ENCODE measurements around the gene ZNF385D.
A peak's percentile ranks its signal among the peaks of the same experiment; 100 is the strongest.

ZNF385D gene

DNA sequence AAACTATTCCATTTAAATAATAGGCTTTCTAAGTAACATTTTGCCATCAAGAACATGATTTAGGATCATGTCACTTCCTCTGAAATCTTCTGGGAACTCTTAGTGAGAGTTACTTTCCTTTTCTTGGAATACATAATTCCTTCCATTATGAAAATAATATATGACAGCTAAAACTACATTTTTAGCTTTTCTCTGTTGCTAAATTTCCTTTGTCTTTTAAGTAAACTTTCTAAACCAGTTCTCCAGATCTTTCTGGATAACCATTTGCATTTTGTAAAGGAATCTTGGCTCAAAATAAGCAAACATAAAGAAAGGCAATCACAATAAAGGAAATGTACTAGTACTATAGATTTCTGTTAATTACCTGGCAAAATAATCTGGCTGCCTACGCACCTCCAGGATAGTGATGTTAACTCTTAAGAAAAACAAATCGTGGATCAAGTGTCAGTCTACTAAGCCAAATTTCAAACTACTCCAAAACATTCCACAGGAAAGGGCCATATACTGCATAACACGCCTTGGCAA, 165.7 kb downstream of the ZNF385D start:
- no peak for DNase-seq

DNA sequence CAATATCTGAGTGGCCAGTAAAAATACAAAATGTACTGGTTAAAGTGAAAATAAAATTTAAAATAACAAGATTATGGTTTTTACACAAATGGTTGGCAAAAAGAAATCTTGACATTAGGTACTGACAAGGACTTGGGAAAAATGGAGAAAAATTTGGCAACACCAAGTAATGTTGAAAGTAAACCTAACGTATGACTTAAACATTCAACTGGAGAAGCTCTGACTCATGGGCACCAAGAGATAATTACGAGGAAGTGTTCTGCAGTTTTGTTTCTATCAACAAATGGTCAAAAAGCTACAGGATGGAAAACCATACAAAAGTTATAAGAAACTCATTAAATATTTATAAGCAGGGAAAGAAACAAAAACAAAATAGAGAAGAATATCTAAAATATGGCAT, 177.7 kb downstream of the ZNF385D start:
- peak; percentile 56 for DNase-seq

DNA sequence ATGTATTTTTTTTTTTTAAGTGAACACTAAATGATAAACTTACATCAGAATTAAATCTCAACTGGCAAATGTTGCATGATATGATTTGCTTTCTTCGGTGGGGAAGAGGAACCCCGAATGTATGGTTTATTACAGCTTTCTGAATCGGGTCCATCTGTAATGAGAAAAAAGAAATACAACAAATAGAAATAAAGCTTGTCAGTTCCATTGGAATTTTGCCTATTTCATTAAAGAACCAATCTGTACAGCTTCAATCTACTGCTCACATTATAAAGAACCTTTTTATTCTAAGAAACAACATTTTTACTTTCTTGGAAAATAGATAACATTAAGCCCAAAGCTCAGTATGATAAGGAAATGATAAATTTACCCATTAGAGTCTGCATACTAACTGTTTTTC, 186.5 kb downstream of the ZNF385D start:
- DNase-seq: no peak

DNA sequence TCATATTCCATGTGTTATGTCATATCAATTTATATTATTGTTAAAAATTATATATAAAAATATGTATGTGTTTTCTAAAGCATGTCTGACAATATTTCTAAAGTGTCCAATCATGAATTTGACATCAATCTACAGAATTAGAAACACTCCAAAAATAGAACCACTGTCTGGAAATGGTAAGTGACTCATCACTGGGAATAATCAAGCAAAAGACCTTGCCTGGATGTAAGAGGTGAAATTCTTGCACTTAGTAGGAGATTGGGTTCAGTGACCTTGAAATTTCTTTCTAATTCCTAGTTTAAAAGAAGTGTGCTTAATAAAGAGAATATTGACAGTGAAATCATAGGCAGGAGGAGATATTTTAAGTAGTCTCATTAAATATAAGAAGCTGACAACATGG, 188.8 kb downstream of the ZNF385D start:
- no peak for DNase-seq

DNA sequence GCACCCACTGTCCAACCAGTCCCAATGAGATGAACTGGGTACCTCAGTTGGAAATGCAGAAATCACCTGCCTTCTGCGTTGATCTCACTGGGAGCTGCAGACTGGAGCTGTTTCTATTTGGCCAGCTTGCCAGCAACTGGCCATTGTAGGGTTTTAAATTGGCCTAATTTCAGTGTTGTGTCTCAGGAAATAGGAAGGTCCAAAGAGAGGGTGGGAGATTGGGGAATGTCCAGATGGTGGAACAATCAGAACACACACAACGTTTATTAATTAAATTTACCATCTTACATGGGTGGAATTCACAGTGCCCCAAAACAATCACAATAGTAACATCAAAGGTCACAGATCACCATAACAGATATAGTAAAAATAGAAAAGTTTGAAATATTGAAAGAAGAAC, 189.5 kb downstream of the ZNF385D start:
- no peak for DNase-seq

DNA sequence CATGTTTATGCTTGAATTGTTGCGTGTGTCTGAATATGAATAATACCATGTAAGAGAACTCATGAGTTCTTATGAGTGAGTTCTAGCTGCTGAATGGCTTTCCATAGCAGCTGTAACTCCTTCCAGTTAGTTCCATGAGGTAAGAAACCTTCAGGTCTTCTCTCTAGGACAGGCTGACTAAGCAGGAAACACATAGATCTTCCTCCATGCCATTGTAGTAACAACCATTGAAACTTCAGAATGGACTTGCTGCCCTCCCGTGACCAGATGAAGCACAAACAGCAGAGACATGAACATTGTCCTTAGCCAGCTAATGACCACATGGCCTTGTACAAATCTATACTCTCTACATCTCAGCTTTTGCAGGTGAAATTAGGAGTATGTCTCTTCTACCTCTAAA, 200.0 kb downstream of the ZNF385D start:
- DNase-seq: peak; percentile 81

DNA sequence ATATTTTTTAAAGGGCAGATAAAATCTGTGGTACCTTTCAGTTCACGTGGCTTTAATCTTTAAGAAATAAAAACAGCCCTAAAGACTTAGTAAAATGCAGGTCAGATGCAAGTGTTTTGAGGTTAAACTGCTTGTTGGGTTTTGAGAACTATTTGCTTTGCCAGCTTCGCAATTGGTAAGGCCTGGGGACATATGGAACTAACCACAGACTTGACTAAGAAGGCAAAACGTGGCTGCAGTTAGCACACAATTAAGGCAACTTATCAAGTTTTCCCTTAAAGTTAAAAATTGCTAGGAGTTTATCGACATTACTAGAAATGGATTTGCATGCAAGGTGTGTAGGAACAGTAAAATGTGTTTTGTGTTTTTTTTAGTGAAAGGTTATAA, 206.9 kb downstream of the ZNF385D start:
- DNase-seq: peak; percentile 67

DNA sequence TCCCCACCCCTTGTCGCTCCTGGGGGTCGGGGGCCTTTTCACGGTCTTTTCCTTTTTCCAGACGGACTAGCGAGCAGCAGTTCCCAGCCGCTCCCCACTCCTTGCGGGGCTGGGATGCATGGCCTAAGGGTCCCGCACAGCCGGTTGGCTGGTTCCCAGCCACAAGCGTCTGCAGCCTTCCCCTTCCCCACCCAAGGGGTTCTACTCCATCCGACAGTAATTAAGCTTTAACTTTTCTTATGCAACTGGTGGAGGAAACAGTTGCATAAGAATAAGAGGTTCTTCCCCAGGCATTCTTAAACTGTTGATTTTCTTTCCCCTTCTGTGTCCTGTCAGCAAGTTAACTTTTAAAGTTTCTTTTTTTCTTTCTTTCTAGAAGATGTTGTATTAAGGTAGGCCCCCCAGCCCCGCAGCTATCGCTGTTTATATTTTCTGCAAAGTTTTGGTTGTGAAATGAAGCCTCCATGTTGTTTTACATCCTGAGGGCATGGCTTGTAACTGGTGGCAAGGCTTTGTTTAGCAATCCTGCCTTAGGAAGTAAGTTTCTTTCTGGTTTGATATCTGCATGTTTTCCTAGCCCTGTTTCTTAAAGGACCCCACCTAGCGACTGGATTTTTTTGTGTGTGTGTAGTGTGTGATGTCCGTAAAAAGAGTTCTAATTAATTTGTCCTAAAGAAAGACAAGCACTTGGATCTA, 207.5 kb downstream of the ZNF385D start:
- DNase-seq: peak; percentile 79

DNA sequence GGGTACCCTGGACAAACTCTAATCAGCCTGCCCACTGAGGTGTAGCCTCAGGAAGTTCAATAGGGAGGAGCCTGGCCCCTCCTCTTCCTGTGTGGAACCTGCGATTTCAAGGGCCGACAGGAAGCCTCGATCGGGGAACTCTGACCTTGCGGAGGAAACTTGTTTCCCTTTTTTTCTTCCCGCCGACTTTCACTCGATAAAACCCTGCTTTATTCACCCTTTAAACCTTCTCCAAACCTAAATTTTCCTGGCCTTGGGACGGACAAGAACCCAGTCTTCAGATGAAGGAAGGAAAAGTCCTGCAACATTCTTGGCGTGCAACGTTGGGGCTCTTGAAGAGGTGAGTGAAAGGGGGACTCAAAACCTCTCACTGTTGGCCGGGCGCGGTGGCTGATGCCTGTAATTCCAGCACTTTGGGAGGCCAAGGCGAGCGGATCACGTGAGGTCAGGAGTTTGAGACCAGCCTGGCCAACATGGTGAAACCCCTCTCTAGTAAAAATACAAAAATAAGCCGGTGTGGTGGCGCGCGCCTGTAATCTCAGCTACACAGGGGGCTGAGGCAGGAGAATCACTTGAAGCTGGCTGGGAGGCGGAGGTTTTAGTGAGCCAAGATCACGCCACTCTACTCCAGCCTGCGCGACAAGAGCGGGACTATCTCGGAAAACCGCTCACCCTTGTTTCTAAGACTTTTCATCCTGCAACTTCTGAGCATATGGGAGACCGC, 208.2 kb downstream of the ZNF385D start:
- peak; percentile 76 for DNase-seq

DNA sequence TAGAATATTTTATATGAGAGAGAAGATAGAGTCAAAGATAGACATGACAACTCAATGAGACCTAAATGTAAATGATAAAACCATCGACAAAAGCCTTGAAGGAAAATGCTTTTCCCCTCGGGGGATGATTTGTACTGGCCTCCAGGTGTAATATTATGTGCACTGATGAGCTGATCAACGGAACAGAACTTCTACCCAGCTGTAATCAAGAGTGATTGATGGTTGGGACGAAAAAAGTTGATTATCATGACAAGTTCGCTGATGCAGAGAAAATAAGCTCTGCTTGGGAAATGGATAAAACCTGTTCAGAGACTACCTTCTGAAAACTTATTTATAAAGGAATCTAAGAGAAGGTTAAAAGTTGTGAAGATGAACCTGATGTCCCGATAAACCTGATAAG, 210.7 kb downstream of the ZNF385D start:
- no peak for DNase-seq

DNA sequence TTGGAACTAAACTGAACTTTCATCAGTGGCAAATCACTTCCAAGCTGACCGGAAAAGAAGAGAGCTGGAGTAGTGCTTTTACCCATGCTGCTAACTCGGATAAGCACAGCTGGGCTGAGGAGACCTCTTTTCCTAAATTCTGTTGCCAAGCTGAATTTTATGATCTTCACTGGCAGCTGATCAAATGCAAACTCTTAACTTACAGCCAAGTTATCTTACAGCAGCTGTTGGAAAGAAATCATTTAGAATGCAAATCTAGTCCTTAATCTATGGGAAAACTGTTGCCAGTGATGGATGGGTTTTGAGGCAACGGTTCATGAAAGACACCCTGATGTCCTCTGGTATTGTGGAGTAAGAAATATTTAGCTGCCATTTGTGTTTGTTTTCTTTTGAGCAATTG, 216.5 kb downstream of the ZNF385D start:
- DNase-seq: no peak

DNA sequence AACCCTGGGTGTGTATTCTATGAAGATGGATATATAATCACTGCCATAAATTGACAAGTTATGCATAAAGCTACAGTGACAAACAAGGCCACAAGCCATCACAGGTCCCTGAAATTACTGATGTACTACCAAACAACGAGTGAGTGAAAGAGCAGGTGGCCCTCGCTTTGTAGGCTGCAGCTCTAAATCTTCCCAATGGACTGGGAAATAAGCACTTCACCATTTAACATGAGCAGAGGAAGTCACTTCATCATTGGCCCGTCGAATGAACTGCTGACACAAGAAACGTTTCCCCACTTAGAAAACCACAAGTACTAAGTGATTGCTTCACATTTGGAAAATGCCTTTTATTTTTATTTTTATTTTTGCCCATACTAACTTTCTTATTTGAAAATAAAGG, 218.0 kb downstream of the ZNF385D start:
- DNase-seq: peak; percentile 49

DNA sequence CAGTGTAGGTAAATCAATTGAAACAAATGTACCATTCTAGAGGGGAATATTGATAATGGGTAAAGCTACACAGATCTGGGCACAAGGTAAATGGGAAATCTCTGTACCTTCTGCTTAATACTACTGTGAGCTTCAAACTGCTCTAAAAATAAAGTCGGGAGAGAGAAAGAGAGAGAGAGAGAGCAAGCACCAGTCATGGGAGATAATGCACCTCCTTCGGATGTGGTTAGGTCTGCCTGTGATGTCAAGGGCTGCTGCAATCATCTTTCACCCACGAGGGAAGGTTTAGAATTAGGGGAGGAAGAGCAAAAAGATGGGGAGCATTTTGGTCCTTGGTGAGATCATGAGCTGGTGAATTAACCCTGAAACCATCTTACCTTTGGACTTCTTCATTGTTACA, 219.1 kb downstream of the ZNF385D start:
- peak; percentile 82 for DNase-seq

DNA sequence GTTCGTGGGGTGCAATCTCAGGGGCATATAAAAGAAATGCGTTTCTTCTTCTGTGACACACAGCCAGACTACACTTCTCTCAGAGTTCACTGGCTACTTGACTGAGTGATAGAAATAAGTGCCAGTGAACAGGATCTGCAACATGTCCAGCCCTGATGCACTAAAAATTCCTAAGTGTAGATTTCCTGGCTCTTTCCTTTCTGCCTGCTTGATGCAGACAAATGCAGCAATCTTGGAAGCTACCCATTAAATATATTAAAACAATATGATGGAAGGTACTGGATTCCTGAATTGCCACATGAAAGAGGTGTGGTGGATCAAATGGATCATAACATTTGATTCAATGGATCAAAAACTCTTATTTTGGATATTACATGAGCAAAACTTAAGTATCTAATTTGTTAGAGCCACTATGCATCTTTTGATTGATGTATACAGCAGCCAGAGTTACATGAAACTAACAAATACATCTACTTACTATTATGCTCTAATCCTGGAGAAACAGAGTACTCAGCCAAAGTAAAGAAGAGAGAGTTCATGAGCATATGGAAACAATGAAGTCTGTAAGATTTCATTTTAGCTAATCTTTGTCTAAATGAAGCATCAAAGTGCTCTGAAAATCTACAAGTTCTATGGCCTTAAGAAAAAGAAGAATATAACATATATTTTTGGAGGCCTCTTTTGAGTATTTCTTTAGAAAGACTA, 222.6 kb downstream of the ZNF385D start:
- DNase-seq: peak; percentile 12

DNA sequence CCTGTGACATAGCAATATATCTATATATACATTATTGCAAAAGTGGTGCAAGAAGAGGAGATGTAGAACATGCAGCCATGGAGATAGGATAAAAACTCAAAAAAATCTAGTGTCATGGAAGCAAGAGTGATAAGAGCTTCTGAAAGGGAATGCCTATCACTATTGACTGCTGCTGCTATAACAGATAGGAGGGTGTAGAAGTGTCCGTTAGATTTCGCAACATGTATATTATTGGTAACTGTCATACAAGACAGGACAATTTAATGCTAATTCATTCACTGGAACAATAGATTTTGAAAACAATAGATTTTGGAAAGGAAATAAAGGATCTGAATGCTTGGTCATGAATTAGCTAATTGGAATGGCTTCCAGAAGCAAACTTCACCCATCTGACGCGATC, 224.5 kb downstream of the ZNF385D start:
- DNase-seq: peak; percentile 87

DNA sequence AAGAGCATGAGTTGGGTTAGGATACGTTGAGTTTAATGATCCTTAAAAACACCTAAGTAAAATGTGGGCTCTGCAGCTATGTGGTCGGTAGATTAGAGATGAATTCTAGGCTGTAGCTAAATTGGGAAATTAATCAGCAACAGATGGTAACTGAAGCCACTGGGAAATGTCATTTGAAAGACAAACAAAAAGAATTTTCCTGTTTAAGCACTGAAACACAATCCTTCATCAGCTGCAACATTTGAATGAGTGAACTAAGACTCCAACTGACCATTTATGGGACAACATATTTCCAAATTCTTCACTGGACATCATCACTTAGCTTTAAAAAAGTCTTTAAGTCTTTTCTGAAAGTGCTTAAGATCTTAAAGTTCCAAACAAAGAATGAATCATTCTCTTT, 226.9 kb downstream of the ZNF385D start:
- DNase-seq: peak; percentile 53

DNA sequence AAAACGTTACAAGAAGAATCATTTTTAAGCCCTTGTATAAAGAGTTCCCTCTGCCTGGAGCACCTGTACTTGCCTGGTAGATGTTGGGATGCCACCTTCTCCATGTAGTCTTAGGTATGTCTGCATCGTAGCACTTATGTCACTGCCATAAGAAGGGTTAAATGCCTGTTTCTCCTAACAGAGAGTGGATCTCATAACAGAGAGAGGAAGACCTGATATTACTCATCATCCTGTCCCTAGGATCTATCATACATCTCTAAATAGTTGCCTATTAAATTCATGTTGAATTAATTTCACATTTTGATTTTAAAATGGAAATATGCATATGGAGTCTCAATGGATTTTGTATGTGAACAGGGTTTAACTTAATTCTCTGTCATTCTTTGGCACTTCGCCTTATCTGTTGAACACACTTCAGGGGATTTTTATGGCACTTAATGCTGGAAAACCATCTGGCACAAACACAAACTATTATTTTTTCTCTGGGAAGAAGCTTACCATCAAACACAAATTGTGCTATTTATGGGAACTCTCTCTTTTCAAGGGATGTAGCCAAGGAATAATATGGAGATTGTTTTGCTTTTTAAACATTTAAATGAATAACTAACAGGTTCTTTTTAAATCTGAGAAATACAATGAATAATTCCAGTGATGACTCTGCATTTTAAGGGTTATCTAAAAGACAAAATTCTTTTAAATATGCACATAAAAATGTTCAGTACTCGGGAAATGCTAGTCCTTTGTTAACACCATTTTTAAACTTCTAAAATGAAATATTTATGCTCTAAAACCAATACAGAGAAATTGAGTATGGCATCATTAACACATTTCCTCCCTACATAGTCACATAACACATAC, 230.7 kb downstream of the ZNF385D start:
- DNase-seq: no peak

DNA sequence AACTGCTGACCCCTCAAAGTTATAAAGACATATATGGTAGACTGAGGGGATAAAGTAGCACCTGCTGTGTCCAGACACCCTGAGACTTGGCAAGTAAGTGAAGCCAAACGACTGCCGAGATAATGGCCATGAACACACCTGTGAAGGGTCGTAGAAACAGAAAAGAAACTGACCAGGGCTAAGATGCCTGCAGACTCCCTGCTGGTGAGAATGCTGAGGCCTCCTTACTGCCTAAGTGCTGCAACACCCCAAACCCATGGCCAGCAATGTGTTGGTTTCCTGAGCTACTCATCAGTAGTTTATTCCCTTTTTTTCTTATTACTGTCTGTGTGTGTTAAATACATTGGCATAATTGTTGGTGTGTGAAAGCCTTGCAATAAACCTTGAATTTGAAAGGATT, 233.8 kb downstream of the ZNF385D start:
- DNase-seq: no peak

DNA sequence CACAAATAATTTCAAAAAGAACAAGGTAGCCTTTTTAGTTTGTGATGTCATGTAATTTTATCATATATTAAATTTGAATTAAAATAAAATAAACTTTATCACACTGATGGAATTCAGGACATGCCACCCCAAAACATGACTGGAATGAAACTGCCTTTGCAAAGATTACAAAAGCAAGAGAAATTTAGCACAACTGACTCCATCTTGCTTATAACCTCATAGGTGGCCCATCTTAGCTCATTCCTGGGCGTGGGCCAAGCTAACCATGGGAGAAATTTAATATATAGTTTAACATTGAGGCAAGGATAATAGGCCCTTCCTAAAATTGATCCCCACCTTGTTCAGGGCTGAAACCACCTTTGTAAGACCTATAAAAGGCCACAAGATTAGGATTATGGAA, 235.6 kb downstream of the ZNF385D start:
- no peak for DNase-seq

DNA sequence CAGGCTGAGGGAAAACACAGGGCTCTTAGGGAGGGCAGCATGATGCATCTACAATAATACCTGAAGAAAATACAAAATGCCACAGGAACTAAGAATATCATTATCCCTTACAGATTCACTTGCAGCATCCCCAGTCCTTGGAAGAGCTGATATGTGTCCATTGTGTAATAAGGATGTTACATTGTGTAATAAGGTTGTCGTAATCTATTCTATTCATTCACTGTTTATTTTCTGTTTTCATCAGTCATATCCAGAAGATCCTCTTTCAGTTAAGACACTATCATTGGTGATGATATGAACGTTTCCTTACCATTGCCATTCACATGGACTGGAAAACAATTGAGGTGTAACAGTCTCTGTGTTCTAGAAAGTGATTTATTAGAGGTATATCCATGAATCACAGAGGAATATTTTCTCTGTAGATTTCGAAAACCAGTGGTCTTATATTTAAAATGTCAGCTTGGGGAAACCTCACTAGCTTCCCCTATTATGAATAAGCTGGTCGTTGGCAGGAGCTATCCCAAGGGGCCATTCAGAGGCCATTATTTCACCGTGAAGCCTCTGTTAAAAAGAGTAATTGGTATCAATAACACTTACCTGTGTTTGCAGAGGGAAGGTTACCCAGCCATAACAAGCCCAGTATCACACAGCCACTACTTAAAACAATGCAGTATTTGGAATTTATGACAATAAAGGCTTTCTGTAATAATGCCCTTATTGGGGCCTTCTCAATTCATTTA, 241.1 kb downstream of the ZNF385D start:
- no peak for DNase-seq

DNA sequence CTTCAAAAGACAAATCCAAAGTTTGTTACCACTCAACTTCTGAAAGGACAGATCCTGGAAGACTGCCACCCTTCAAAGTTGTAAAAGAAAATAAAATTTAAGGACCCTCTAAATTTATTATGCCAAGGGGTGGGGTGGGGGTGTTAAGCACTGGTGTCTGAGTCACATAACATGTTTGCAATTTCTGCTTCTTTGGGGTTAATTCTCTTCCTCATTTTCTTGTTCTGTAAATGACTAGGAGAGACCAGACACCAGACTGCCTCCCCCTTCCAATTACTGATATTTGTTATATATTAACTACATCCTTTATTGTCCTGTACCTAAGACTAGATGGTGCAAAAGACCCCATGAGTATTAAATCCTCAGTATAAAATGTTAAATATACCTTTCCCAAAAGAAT, 242.8 kb downstream of the ZNF385D start:
- DNase-seq: peak; percentile 41
